SKM-1 treated with dmso at 0.1 percent for 144 hours (cell line): ENCODE measurements around the gene PI4KA.
A peak's percentile ranks its signal among the peaks of the same experiment; 100 is the strongest.
"Not testable (repeated sequence)": the region's sequence is repeated elsewhere in the genome, so short reads cannot be mapped to it uniquely, and the experiment has no call there.

Experiments
- DNase-seq: peaks from one replicate; lab custom pipeline; 2025; ENCODE audit not compliant: unreplicated experiment; lab: John Stamatoyannopoulos, UW

Gene PI4KA

GRCh38 chr22:20858615-20859416 lies at the start of gene PI4KA, which contains the start of gene SNAP29:
PI4KA (minus strand) TSS chr22:20858811; CDS start chr22:20858725, 86 bp downstream.
SNAP29 (plus strand) TSS chr22:20859007; CDS start chr22:20859111, 104 bp downstream.
- DNase-seq, result peak; percentile 97

- DNase-seq, result no peak
Observed at GRCh38 chr22:20906387-20906767, 47.8 kb upstream of the PI4KA start.

- no peak for DNase-seq
Observed at GRCh38 chr22:20905415-20906386, 47.1 kb upstream of the PI4KA start.

- DNase-seq, result no peak
Observed at GRCh38 chr22:20904980-20905355, 46.4 kb upstream of the PI4KA start.

GRCh38 chr22:20904008-20904979 lies 45.7 kb upstream of the PI4KA start:
- peak; percentile 96 for DNase-seq

- DNase-seq, result no peak
Observed at GRCh38 chr22:20903093-20903492, 44.5 kb upstream of the PI4KA start.

- DNase-seq, result not testable (repeated sequence)
Observed at GRCh38 chr22:20901093-20902033, 42.8 kb upstream of the PI4KA start.

GRCh38 chr22:20899827-20900423 lies 41.3 kb upstream of the PI4KA start:
- DNase-seq, result no peak

- DNase-seq, result not testable (repeated sequence)
Observed at GRCh38 chr22:20897737-20898136, 39.1 kb upstream of the PI4KA start.

- DNase-seq, result no peak
Observed at GRCh38 chr22:20890975-20891374, 32.4 kb upstream of the PI4KA start.

GRCh38 chr22:20889904-20890540 lies 31.4 kb upstream of the PI4KA start:
- no peak for DNase-seq

- DNase-seq, result no peak
Observed at GRCh38 chr22:20889025-20889704, 30.6 kb upstream of the PI4KA start.

- no peak for DNase-seq
Observed at GRCh38 chr22:20887375-20887774, 28.8 kb upstream of the PI4KA start.

GRCh38 chr22:20885557-20886323 lies 27.1 kb upstream of the PI4KA start:
- peak; percentile 71 for DNase-seq

- DNase-seq, result no peak
Observed at GRCh38 chr22:20885017-20885556, 26.5 kb upstream of the PI4KA start.

- DNase-seq, result no peak
Observed at GRCh38 chr22:20884454-20884853, 25.8 kb upstream of the PI4KA start.

- DNase-seq, result no peak
Observed at GRCh38 chr22:20882855-20883254, 24.2 kb upstream of the PI4KA start.
